AG20443 (cell line): Measurements from ENCODE around the gene SMIM20.

Experiments
- DNase-seq: peaks from one replicate; pipeline ENCODE4 v3.0.0; 2012; ENCODE audit warnings: low spot score, mixed read lengths

SMIM20 gene

GRCh38 chr4:25926462-25926861 lies 12.4 kb downstream of the SMIM20 start:
- DNase-seq: no peak

- no peak for DNase-seq
These were observed 13.6 kb downstream of the SMIM20 start for GRCh38 chr4:25927361-25928195.

GRCh38 chr4:25928379-25929297 lies 14.6 kb downstream of the SMIM20 start:
- DNase-seq: peak; percentile 21

GRCh38 chr4:25929298-25929686 lies 15.3 kb downstream of the SMIM20 start:
- no peak for DNase-seq

- DNase-seq: no peak
These were observed 16.8 kb downstream of the SMIM20 start for GRCh38 chr4:25930731-25931354.

- DNase-seq: no peak
These were observed 22.7 kb downstream of the SMIM20 start for GRCh38 chr4:25936696-25937095.

- peak; percentile 70 for DNase-seq
These were observed 23.8 kb downstream of the SMIM20 start for GRCh38 chr4:25937801-25938200.

GRCh38 chr4:25938366-25938765 lies 24.3 kb downstream of the SMIM20 start:
- no peak for DNase-seq

GRCh38 chr4:25938787-25939186 lies 24.8 kb downstream of the SMIM20 start:
- peak; percentile 82 for DNase-seq

- DNase-seq: no peak
These were observed 25.3 kb downstream of the SMIM20 start for GRCh38 chr4:25939330-25939729.

GRCh38 chr4:25941457-25942221 lies 27.6 kb downstream of the SMIM20 start:
- DNase-seq: no peak

- DNase-seq: peak; percentile 46
These were observed 29.3 kb downstream of the SMIM20 start for GRCh38 chr4:25943312-25943711.

- DNase-seq: no peak
These were observed 29.8 kb downstream of the SMIM20 start for GRCh38 chr4:25943805-25944204.

- DNase-seq: no peak
These were observed 34.0 kb downstream of the SMIM20 start for GRCh38 chr4:25948051-25948450.

- DNase-seq: no peak
These were observed 35.2 kb downstream of the SMIM20 start for GRCh38 chr4:25949173-25949748.

GRCh38 chr4:25949994-25950393 lies 36.0 kb downstream of the SMIM20 start:
- DNase-seq: no peak

GRCh38 chr4:25950461-25951389 lies 36.7 kb downstream of the SMIM20 start:
- DNase-seq: no peak

- DNase-seq: no peak
These were observed 37.5 kb downstream of the SMIM20 start for GRCh38 chr4:25951390-25951952.

GRCh38 chr4:25953740-25954139 lies 39.7 kb downstream of the SMIM20 start:
- peak; percentile 76 for DNase-seq
